ENCODE results near the gene FAAP20. TPM values are rescaled to one million over a fixed set of nuclear protein-coding genes. Genes with fewer than 3 reads are reported as not detected.

The FAAP20 gene
- total and polyA plus RNA-seq, 2 donors (not counting 1 experiment from before 2014, with no cell fraction given) = 31.2 to 68.1 TPM

- peaks cover 0 to 3% (median 0%) of the 10 kb centered on the region in 3 donors for H3K9me3 ChIP-seq (ENCODE audit: control extremely low read depth in 1 of 3, control insufficient read depth in 2 of 3, insufficient read depth in 1 of 3, low read length in 2 of 3)
- ChIA-PET CTCF (no interaction called here), POLR2A (no interaction called here)
- Mint-ChIP-seq H3K27ac (no peak overlapping the region), H3K4me1 (peaks cover 12% of the 10 kb centered on the region), H3K9me3 (ENCODE audit: insufficient read depth) (no peaks in the 10 kb centered on the region), H3K4me3 (no peak overlapping the region), H3K27me3 (no peaks in the 10 kb centered on the region)
- no peaks in the 10 kb centered on the region for H3K36me3 ChIP-seq (replicated peaks in 1 of 2; ENCODE audit: control extremely low read depth in 1 of 2, control insufficient read depth in 1 of 2, extremely low read depth in 1 of 2, insufficient read depth in 2 of 2, low read length in 1 of 2)
- peaks cover 0 to 10% (median 3%) of the 10 kb centered on the region in 4 experiments for H3K27me3 ChIP-seq (replicated peaks in 1 of 4; ENCODE audit: control extremely low read depth in 1 of 4, control insufficient read depth in 3 of 4, insufficient read depth in 4 of 4, low read length in 3 of 4)
- H3K27ac ChIP-seq (ENCODE audit: low read length in 2 of 2) = no peak overlapping the region
- peaks cover 16 to 25% of the 10 kb centered on the region in 2 donors for H3K4me1 ChIP-seq (ENCODE audit: control insufficient read depth in 2 of 2, insufficient read depth in 2 of 2, low read length in 2 of 2)
- H3K4me3 ChIP-seq (ENCODE audit: control extremely low read depth in 1 of 5, extremely low read depth in 1 of 5, insufficient read depth in 1 of 5, low read depth in 2 of 5, low read length in 4 of 5) = no peak overlapping the region
- DNase-seq (no peak), ATAC-seq (ENCODE audit: low read depth) (no peak)
- no peak overlapping the region for H2AFZ ChIP-seq (ENCODE audit: insufficient read depth, low read depth, low read length, poor library complexity, severe bottlenecking)
- TF ChIP-seq EZH2 (IDR thresholded peaks at IDR 0.05; ENCODE audit: borderline replicate concordance, insufficient read depth, low read depth, low read length, poor library complexity, severe bottlenecking) (no peak), CTCF (IDR thresholded peaks at IDR 0.05) (no peak)
- no peaks in the 10 kb centered on the region for H3K79me2 ChIP-seq (ENCODE audit: control insufficient read depth, insufficient read depth, low read length)
- intact Hi-C loops (cut with micrococcal nuclease) = no loop called here
- no peak overlapping the region for H3K4me2 ChIP-seq (replicated peaks; ENCODE audit: low read depth, low read length, poor library complexity, severe bottlenecking)
- 87% methylated on average over 15 of the region's 19 CpGs for WGBS (ENCODE audit: insufficient coverage)
- H4K20me1 ChIP-seq (ENCODE audit: control insufficient read depth, insufficient read depth, low read length, poor library complexity, severe bottlenecking) = no peaks in the 10 kb centered on the region
- no peak overlapping the region for H3K9ac ChIP-seq (ENCODE audit: low read length)
These were observed 15.6 kb upstream of the FAAP20 start for GRCh38 chr1:2210084-2210653.

GRCh38 chr1:2209400-2210083, 15.0 kb upstream of the FAAP20 start:
- H3K27me3 ChIP-seq (replicated peaks in 1 of 4; ENCODE audit: control extremely low read depth in 1 of 4, control insufficient read depth in 3 of 4, insufficient read depth in 4 of 4, low read length in 3 of 4) = peaks cover 0 to 10% (median 3%) of the 10 kb centered on the region in 4 experiments
- Mint-ChIP-seq H3K27ac (no peak overlapping the region), H3K9me3 (ENCODE audit: insufficient read depth) (no peaks in the 10 kb centered on the region), H3K4me1 (peaks cover 13% of the 10 kb centered on the region), H3K27me3 (no peaks in the 10 kb centered on the region), H3K4me3 (no peak overlapping the region)
- peaks cover 17 to 26% of the 10 kb centered on the region in 2 donors for H3K4me1 ChIP-seq (ENCODE audit: control insufficient read depth in 2 of 2, insufficient read depth in 2 of 2, low read length in 2 of 2)
- CTCF ChIA-PET = no interaction called here
- H3K27ac ChIP-seq (ENCODE audit: low read length in 2 of 2) = no peak overlapping the region
- POLR2A ChIA-PET = no interaction called here
- H3K9ac ChIP-seq (ENCODE audit: low read length) = no peak overlapping the region
- no peaks in the 10 kb centered on the region for H4K20me1 ChIP-seq (ENCODE audit: control insufficient read depth, insufficient read depth, low read length, poor library complexity, severe bottlenecking)
- intact Hi-C loops (cut with micrococcal nuclease) = loop anchor here (5.0 kb wide), 1 partner anchor 77 kb away; no protein-coding TSS in a partner anchor
- no peaks in the 10 kb centered on the region for H3K36me3 ChIP-seq (replicated peaks in 1 of 2; ENCODE audit: control extremely low read depth in 1 of 2, control insufficient read depth in 1 of 2, extremely low read depth in 1 of 2, insufficient read depth in 2 of 2, low read length in 1 of 2)
- WGBS (ENCODE audit: insufficient coverage) = 94% methylated on average over 16 of the region's 18 CpGs
- DNase-seq (no peak), ATAC-seq (ENCODE audit: low read depth) (no peak)
- H2AFZ ChIP-seq (ENCODE audit: insufficient read depth, low read depth, low read length, poor library complexity, severe bottlenecking) = no peak overlapping the region
- no peak for TF ChIP-seq EZH2 (IDR thresholded peaks at IDR 0.05; ENCODE audit: borderline replicate concordance, insufficient read depth, low read depth, low read length, poor library complexity, severe bottlenecking)
- TF ChIP-seq CTCF (IDR thresholded peaks at IDR 0.05) = no peak
- no peak overlapping the region for H3K4me2 ChIP-seq (replicated peaks; ENCODE audit: low read depth, low read length, poor library complexity, severe bottlenecking)
- H3K4me3 ChIP-seq (ENCODE audit: control extremely low read depth in 1 of 5, extremely low read depth in 1 of 5, insufficient read depth in 1 of 5, low read depth in 2 of 5, low read length in 4 of 5) = no peak overlapping the region
- H3K9me3 ChIP-seq (ENCODE audit: control extremely low read depth in 1 of 3, control insufficient read depth in 2 of 3, insufficient read depth in 1 of 3, low read length in 2 of 3) = peaks cover 0 to 3% (median 0%) of the 10 kb centered on the region in 3 donors
- no peaks in the 10 kb centered on the region for H3K79me2 ChIP-seq (ENCODE audit: control insufficient read depth, insufficient read depth, low read length)

Measured in B cell (primary cell).